Measurements from ENCODE around the gene ERI2. TPM values are rescaled to one million over a fixed set of nuclear protein-coding genes. Genes with fewer than 3 reads are reported as not detected.

ERI2 gene
- total and polyA plus RNA-seq, 2 of the 4 experiments (the other 2 are of a cell fraction), result 7.5 to 10.2 TPM

DNA sequence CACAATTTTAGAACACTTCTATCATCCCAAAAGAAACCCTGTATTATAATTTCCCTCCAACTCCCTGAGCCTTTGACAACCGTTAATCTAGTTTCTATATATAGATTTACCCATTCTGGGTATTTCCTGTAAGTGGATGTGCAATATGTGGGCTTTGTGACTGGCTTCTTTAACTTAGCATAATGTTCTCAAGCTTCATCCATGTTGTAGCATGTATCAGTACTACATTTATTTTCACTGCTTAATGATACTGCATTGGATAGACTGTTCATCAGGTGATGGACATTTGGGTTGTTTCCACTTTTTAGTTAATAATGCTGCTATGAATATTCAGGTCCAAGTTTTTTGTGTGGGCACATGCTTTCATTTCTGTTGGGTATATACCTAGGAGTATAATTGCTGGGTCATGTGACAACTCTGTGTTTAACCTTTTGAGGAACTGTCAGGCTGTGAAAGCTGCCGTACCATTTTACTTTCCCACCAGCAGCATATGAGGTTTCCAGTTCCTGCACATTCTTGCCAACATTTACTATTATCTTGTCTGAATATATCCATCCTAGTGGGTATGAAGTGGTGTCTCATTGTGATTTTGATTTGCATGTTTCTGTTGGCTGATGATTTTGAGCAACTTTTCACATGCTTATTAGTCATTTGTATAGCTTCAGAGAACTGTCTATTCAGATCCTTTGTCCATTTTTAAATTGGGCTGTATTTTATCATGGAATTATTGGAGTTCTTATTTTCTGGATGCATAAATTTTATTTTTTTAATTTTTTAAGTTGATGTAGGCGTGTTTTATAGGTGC, 16.5 kb upstream of the ERI2 start:
- BruUV-seq (replicated peaks), result no TSS peak
- Histone ChIP-seq H3K27ac (ENCODE audit: insufficient read depth, low read length) (no peak overlapping the region), H3K36me3 (ENCODE audit: control insufficient read depth, insufficient read depth, low read length) (peaks cover 4% of the 10 kb centered on the region; the same call in 1 of the 2 replicates), H4K8ac (ENCODE audit: low read depth in 2 of 2, low read length in 2 of 2) (no peak overlapping the region), H3K14ac (replicated peaks; ENCODE audit: low read depth, low read length) (no peak overlapping the region), H3K9ac (ENCODE audit: low read depth, low read length) (no peak overlapping the region), H2BK15ac (ENCODE audit: low read depth, low read length) (no peak overlapping the region), H2AFZ (replicated peaks; ENCODE audit: low read length, poor library complexity) (no peak overlapping the region), H3K9me1 (ENCODE audit: insufficient read depth, low read length) (no peaks in the 10 kb centered on the region), H3K56ac (ENCODE audit: extremely low read depth, insufficient read depth, low read length) (no peak overlapping the region), H3K9me3 (ENCODE audit: control insufficient read depth, insufficient read depth, low read length) (no peaks in the 10 kb centered on the region), H2BK5ac (ENCODE audit: low read depth, low read length, poor library complexity, severe bottlenecking) (no peak overlapping the region), H3K23ac (ENCODE audit: low read depth, low read length) (no peak overlapping the region), H3K18ac (ENCODE audit: low read depth, low read length) (no peak overlapping the region), H3K4me3 (ENCODE audit: insufficient read depth, low read depth, low read length) (no peak overlapping the region), H3K4me2 (ENCODE audit: low read depth, low read length) (no peak overlapping the region), H2AK9ac (replicated peaks; ENCODE audit: low read depth, low read length, poor library complexity) (no peak overlapping the region), H3K4me1 (ENCODE audit: control insufficient read depth, insufficient read depth, low read length) (no peaks in the 10 kb centered on the region), H3K27me3 (ENCODE audit: control insufficient read depth, insufficient read depth, low read length) (no peaks in the 10 kb centered on the region), H4K5ac (ENCODE audit: low read depth, low read length) (no peak overlapping the region), H2BK120ac (ENCODE audit: low read depth, low read length) (no peak overlapping the region), H2BK20ac (ENCODE audit: low read depth, low read length) (no peak overlapping the region), H3K4ac (ENCODE audit: low read depth, low read length) (no peak overlapping the region), H4K91ac (ENCODE audit: insufficient read depth, low read depth, low read length) (no peak overlapping the region), H3K79me1 (ENCODE audit: low read depth in 1 of 2, low read length in 2 of 2) (no peaks in the 10 kb centered on the region), H2AK5ac (ENCODE audit: low read depth, low read length) (no peak overlapping the region), H4K20me1 (ENCODE audit: insufficient read depth, low read length) (no peaks in the 10 kb centered on the region)
- no CpG with 5 or more reads among the region's 3 CpGs for WGBS, 2 experiments (ENCODE audit: extremely low coverage in 2 of 2, insufficient read length in 1 of 2)
- intact Hi-C loops (cut with micrococcal nuclease) (no loop called here), in situ Hi-C loops (cut with MboI; ENCODE audit: low sequenced_read_pairs) (no loop called here), dilution Hi-C loops (cut with HindIII; ENCODE audit: low sequenced_read_pairs, unreplicated experiment) (no loop called here)
- ChIA-PET CTCF (no interaction called here), POLR2A (ENCODE audit: unreplicated experiment) (no interaction called here)
- no peak for ATAC-seq (ENCODE audit: low read depth)
- TF ChIP-seq NFE2L2 (IDR thresholded peaks at IDR 0.05; ENCODE audit: low read depth, low read length) (no peak), MAFK (IDR thresholded peaks at IDR 0.05; ENCODE audit: low read depth, low read length) (no peak)
- no peak for DNase-seq

All from IMR-90 (cell line).